DND-41 (cell line): ENCODE data around the gene MEGF9.

Source experiments
- CTCF ChIP-seq: IDR thresholded peaks from 2 replicates; pipeline ENCODE4 v1.5.1; 2012; ENCODE audit warnings: borderline replicate concordance, low read length, moderate library complexity, mild to moderate bottlenecking; ENCODE audit not compliant: poor library complexity, severe bottlenecking; ENCODE audit errors: extremely low read depth
- EZH2 ChIP-seq: IDR thresholded peaks from 3 replicates; pipeline ENCODE4 v1.6.1; 2012; ENCODE audit warnings: borderline replicate concordance, low read depth, mild to moderate bottlenecking, moderate library complexity, low read length, inconsistent platforms; ENCODE audit not compliant: severe bottlenecking

- no peak for TF ChIP-seq CTCF
- no peak for TF ChIP-seq EZH2
These were observed 37.4 kb downstream of the MEGF9 start for GRCh38 chr9:120676767-120677402.
